Liver (tissue), 3 donors: Measurements from ENCODE around the gene ZSCAN30.

Source experiments
- CTCF ChIP-seq: fragments of 150-350 bp; IDR thresholded peaks from 2 replicates; pipeline ENCODE4 v1.5.1; 2017; ENCODE audit warnings: improper control_type of control experiment, low read depth, low read length; ENCODE audit not compliant: missing input control
- EGR1 ChIP-seq, 2 donors: IDR thresholded peaks; 2 replicates each; pipeline ENCODE4 v1.6.1; 2016 to 2018; ENCODE audit warnings: antibody characterized with exemption in 2 of 2, low read depth in 2 of 2
- RAD21 ChIP-seq, 2 donors: IDR thresholded peaks; 2 replicates each; pipeline ENCODE4 v1.6.1; 2016; ENCODE audit warnings: antibody characterized with exemption in 2 of 2, mild to moderate bottlenecking in 2 of 2
- REST ChIP-seq: IDR thresholded peaks from 2 replicates; pipeline ENCODE4 v1.6.1; 2016; ENCODE audit warnings: antibody characterized with exemption, mild to moderate bottlenecking
- donor health status: healthy.
- donor health status: healthy.

- TF ChIP-seq CTCF (no peak), REST (no peak), RAD21 (IDR thresholded peaks at IDR 0.05) (no peak), EGR1 (IDR thresholded peaks at IDR 0.05; ENCODE audit: low read depth in 2 of 2) (no peak)
Observed at GRCh38 chr18:35253655-35254287, 36.3 kb downstream of the ZSCAN30 start.
